ENCODE measurements around the gene SIGLEC12. TPM values are rescaled to one million over a fixed set of nuclear protein-coding genes. Genes with fewer than 3 reads are reported as not detected.

The SIGLEC12 gene
- total and polyA plus RNA-seq, 12 donors: 0.10 to 0.70 TPM; not detected in 10

DNA sequence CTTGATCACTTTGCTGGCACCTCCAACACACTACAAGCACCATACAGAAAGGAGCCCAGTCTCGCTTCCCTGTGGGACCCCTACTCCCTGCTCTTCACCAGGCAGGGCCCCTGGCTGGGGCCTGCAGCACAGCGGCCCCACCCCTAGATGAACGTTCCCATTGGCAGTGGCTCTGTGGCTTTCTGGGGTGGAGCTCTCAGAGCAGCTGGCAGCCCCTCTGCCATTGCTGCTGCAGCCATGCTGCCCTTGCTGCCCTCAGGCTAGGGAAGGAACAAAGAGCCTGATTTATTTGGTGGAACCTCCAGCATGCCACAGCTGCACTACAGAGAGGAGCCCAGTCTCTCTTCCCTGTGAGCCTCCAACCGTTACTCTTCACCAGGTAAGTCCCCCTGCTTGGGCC is 24.1 kb upstream of the SIGLEC12 start:
- intact Hi-C loops (cut with DNase I): no loop called here
- no peak overlapping the region for H3K4me3 ChIP-seq
- H3K36me3 ChIP-seq: no peaks in the 10 kb centered on the region
- peaks cover 0 to 35% (median 17%) of the 10 kb centered on the region in 7 donors for H3K27me3 ChIP-seq
- H3K4me1 ChIP-seq: no peaks in the 10 kb centered on the region
- WGBS, 2 donors: 49 to 56% methylated on average over 4 of the region's 4 CpGs
- TF ChIP-seq, protein P1, sequence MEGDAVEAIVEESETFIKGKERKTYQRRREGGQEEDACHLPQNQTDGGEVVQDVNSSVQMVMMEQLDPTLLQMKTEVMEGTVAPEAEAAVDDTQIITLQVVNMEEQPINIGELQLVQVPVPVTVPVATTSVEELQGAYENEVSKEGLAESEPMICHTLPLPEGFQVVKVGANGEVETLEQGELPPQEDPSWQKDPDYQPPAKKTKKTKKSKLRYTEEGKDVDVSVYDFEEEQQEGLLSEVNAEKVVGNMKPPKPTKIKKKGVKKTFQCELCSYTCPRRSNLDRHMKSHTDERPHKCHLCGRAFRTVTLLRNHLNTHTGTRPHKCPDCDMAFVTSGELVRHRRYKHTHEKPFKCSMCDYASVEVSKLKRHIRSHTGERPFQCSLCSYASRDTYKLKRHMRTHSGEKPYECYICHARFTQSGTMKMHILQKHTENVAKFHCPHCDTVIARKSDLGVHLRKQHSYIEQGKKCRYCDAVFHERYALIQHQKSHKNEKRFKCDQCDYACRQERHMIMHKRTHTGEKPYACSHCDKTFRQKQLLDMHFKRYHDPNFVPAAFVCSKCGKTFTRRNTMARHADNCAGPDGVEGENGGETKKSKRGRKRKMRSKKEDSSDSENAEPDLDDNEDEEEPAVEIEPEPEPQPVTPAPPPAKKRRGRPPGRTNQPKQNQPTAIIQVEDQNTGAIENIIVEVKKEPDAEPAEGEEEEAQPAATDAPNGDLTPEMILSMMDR (IDR thresholded peaks at IDR 0.05): no peak
- H3K9me3 ChIP-seq: peaks cover 0 to 14% (median 0%) of the 10 kb centered on the region in 11 donors
- no peak for DNase-seq
- H3K27ac ChIP-seq: no peak overlapping the region
- ATAC-seq: no peak

DNA sequence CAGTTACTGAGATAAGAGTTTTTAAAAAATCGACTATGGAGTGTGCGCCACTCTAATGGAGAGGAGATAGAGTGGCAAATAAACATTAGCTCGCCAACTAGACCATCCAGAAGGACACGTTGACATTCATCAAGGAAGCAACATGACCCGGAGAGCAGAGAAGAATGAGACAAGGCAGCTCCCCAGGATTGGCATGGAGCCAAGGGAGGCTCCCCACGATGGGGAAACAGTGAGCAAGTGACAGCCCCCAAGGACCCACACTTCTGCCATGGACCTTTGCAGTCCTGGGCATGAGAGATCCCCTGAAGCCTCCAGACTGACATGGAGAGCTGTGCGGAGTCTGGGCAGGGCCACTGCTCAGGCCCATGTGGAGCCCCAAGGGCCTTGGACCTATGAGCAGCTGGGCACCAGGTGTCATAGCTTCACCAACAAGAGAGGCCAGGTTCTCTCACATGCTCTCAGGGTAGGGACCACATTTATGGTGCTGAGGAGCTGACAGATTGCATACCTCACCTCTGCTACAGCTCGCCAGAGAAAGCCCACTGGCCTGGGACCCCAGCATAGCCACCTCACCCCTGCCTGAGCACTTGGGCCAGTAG is 23.2 kb upstream of the SIGLEC12 start:
- DNase-seq (no peak), ATAC-seq (no peak)
- Histone ChIP-seq H3K27me3 (peaks cover 0 to 37% (median 22%) of the 10 kb centered on the region in 7 donors), H3K4me3 (no peak overlapping the region), H3K9me3 (peaks cover 0 to 14% (median 0%) of the 10 kb centered on the region in 11 donors), H3K36me3 (no peaks in the 10 kb centered on the region), H3K27ac (no peak overlapping the region), H3K4me1 (no peaks in the 10 kb centered on the region)
- TF ChIP-seq, protein P1 (IDR thresholded peaks at IDR 0.05): no peak
- WGBS, 2 donors: 66 to 71% methylated on average over 8 of the region's 8 CpGs
- intact Hi-C loops (cut with DNase I): no loop called here

DNA sequence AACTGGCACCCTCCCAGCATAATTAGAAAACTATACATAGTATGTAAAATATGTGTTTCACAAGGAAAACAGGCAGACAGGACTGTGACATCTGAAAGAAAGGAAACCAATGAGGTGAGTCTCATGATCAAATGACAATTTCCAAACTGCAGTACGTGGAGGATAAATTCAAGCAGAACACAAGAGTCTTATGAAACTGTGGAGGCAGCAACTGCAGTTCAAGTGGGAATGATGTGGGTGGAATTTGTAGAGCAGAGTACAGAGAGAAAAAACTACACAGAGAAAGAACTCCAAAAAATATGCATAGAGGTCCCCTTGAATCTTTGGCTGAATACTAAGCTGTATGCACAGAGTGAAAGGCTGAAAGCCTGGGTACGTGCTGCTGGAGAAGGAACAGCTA is 20.2 kb upstream of the SIGLEC12 start:
- Histone ChIP-seq H3K27ac (no peak overlapping the region), H3K27me3 (peaks cover 0 to 47% (median 16%) of the 10 kb centered on the region in 7 donors), H3K9me3 (peaks cover 0 to 14% (median 0%) of the 10 kb centered on the region in 11 donors), H3K36me3 (no peaks in the 10 kb centered on the region), H3K4me1 (no peaks in the 10 kb centered on the region), H3K4me3 (no peak overlapping the region)
- TF ChIP-seq, protein P1 (IDR thresholded peaks at IDR 0.05): no peak
- intact Hi-C loops (cut with DNase I): no loop called here
- DNase-seq (no peak), ATAC-seq (no peak)
- WGBS, 2 donors: 54 to 63% methylated on average over 2 of the region's 2 CpGs

DNA sequence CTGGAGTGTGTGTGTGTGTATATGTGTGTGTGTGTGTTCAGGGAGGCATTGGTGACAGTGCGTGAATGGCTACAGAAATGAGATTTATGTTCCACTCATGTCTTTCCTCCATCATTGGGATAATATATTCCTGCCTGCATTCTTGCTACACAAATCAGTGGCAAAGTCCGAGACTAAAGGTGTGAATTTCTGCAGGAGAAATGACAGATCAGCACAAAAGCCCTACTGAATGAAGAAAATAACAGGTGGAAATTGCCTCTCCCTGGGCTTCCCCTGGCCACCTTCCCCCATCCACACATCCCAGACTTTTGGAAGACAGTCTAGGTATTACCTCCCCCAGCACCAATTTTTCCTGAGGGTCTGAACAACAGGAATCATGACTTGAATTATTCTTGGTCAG is 19.8 kb upstream of the SIGLEC12 start:
- H3K27me3 ChIP-seq: peaks cover 0 to 47% (median 16%) of the 10 kb centered on the region in 7 donors
- no peaks in the 10 kb centered on the region for H3K36me3 ChIP-seq
- no peak overlapping the region for H3K27ac ChIP-seq
- DNase-seq (no peak), ATAC-seq (no peak)
- TF ChIP-seq, protein P1 (IDR thresholded peaks at IDR 0.05): no peak
- intact Hi-C loops (cut with DNase I): no loop called here
- H3K4me3 ChIP-seq: no peak overlapping the region
- no peaks in the 10 kb centered on the region for H3K4me1 ChIP-seq
- H3K9me3 ChIP-seq: peaks cover 0 to 14% (median 0%) of the 10 kb centered on the region in 11 donors
- WGBS, 2 donors: 74 to 84% methylated on average over 2 of the region's 2 CpGs

Data from heart right ventricle (tissue), 16 donors.